Erythroblast (primary cell): Measurements from ENCODE around the gene UTP18.

Source experiments
- GATA1 ChIP-seq: IDR thresholded peaks from 2 replicates; pipeline ENCODE4 v1.6.1; 2011; ENCODE audit warnings: low read depth, mild to moderate bottlenecking, control low read depth, low read length, moderate library complexity
- POLR2A ChIP-seq: IDR thresholded peaks from 2 replicates; pipeline ENCODE4 v1.6.1; 2011; ENCODE audit warnings: mild to moderate bottlenecking, low read length

- TF ChIP-seq POLR2A: no peak
- TF ChIP-seq GATA1: no peak
These were observed 9.3 kb upstream of the UTP18 start for GRCh38 chr17:51251010-51251409.
